ENCODE measurements around the gene TMED9. TPM values are rescaled to one million over a fixed set of nuclear protein-coding genes. Genes with fewer than 3 reads are reported as not detected.
A peak's percentile ranks its signal among the peaks of the same experiment; 100 is the strongest.

Gene TMED9
- total and polyA plus RNA-seq, 2 of the 4 experiments (the other 2 are of a cell fraction): 123 to 357 TPM

DNA sequence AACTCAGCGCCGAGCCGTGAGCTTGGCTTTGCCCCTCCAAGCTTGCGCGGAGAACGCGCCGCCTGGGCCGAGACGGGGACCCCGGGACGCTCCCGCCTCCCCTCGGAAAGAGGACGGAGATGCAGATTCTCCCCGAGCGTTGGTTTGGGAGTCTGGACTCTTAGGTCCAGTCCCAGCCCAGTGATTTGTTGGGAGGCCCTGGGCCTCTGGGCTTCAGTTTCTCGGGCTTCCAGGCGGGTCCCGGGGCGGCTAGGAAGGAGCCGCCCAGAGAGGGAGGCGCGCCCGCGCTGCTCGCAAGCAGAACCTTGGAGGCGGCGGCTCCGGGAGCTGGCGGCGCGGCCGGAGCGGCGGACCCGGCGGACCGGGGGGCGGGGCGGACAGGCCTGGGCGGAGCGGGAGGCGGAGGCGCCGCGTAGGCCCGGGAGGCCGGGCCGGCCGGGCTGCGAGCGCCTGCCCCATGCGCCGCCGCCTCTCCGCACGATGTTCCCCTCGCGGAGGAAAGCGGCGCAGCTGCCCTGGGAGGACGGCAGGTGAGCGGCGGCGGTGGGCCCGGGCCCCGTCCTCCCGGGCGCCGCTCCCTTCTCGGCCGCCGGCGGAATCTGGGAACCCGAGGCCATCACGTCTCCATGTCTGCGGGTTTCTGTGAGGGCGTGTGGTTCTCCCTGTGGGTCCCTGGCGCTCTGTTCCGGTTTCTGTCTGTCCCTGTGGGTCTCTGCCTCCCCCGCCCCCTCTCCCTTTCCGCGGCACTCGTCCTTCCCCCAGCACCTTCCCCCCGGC is 7.9 kb downstream of the TMED9 start, which contains the start of gene B4GALT7:
B4GALT7 (plus strand) TSS at position 402 of the 777 bp plus-strand sequence; CDS start at position 481, 79 bp downstream.
- 1% methylated on average over 51 of the region's 86 CpGs; no CpG with 5 or more reads in 1 of the 2 experiments for WGBS, 2 experiments (ENCODE audit: extremely low coverage in 2 of 2, insufficient read length in 1 of 2)
- peak within 1 kb of the TSS; percentile 97 for H3K4me2 ChIP-seq (ENCODE audit: low read depth, low read length)
- peak; percentile 88; the same call in 1 of the 2 replicates for TF ChIP-seq MAZ (IDR thresholded peaks at IDR 0.05; ENCODE audit: borderline replicate concordance, low read depth, low read length)
- no peak for TF ChIP-seq RCOR1 (IDR thresholded peaks at IDR 0.05; ENCODE audit: insufficient replicate concordance, low read length)
- TF ChIP-seq MXI1 (IDR thresholded peaks at IDR 0.05; ENCODE audit: borderline replicate concordance, low read depth, low read length): peak; percentile 78; the same call in 1 of the 2 replicates
- TF ChIP-seq POLR2A (IDR thresholded peaks at IDR 0.05; ENCODE audit: low read depth, low read length): peak; percentile 86
- no peak for TF ChIP-seq NFE2L2 (IDR thresholded peaks at IDR 0.05; ENCODE audit: low read depth, low read length)
- no peak for TF ChIP-seq SMC3 (IDR thresholded peaks at IDR 0.05; ENCODE audit: low read depth, low read length)
- DNase-seq (peak; percentile 69), ATAC-seq (ENCODE audit: low read depth) (peak; percentile 97)
- H3K18ac ChIP-seq (ENCODE audit: low read depth, low read length): peak within 1 kb of the TSS; percentile 26
- dilution Hi-C loops (cut with HindIII; ENCODE audit: low sequenced_read_pairs, unreplicated experiment) (no loop called here), in situ Hi-C loops (cut with MboI; ENCODE audit: low sequenced_read_pairs) (loop anchor here (10.0 to 25.0 kb wide), 2 partner anchors 462 to 555 kb away; partner anchors contain the start of gene NHP2), intact Hi-C loops (cut with micrococcal nuclease) (loop anchor here (2.0 to 10.0 kb wide), 2 partner anchors 53 to 565 kb away; no protein-coding TSS in a partner anchor)
- peak within 1 kb of the TSS; percentile 92 for H3K9ac ChIP-seq (ENCODE audit: low read depth, low read length)
- no peaks in the 10 kb centered on the region for H3K9me3 ChIP-seq (ENCODE audit: control insufficient read depth, insufficient read depth, low read length)
- peak within 1 kb of the TSS; percentile 85 for H2AK5ac ChIP-seq (ENCODE audit: low read depth, low read length)
- H3K4me1 ChIP-seq (ENCODE audit: control insufficient read depth, insufficient read depth, low read length): peaks cover 3% of the 10 kb centered on the region
- CTCF ChIA-PET: interaction anchor here (1.3 kb wide), 1 partner anchor 54 kb away, joined by 3 read pairs; no protein-coding TSS in a partner anchor
- H4K91ac ChIP-seq (ENCODE audit: insufficient read depth, low read depth, low read length): peak within 1 kb of the TSS; percentile 72
- peak within 1 kb of the TSS; percentile 53 to 97 for H4K8ac ChIP-seq (ENCODE audit: low read depth in 2 of 2, low read length in 2 of 2)
- H2AK9ac ChIP-seq (replicated peaks; ENCODE audit: low read depth, low read length, poor library complexity): peak within 1 kb of the TSS; percentile 96
- H2AFZ ChIP-seq (replicated peaks; ENCODE audit: low read length, poor library complexity): peak within 1 kb of the TSS; percentile 100
- H2BK15ac ChIP-seq (ENCODE audit: low read depth, low read length): peak within 1 kb of the TSS; percentile 8; the same call in 1 of the 3 replicates
- H3K36me3 ChIP-seq (ENCODE audit: control insufficient read depth, insufficient read depth, low read length): peaks cover 19% of the 10 kb centered on the region
- H4K5ac ChIP-seq (ENCODE audit: low read depth, low read length): peak within 1 kb of the TSS; percentile 50
- peak within 1 kb of the TSS; percentile 88 for H3K4me3 ChIP-seq (ENCODE audit: insufficient read depth, low read depth, low read length)
- H3K56ac ChIP-seq (ENCODE audit: extremely low read depth, insufficient read depth, low read length): peak within 1 kb of the TSS; percentile 64
- H3K27me3 ChIP-seq (ENCODE audit: control insufficient read depth, insufficient read depth, low read length): no peaks in the 10 kb centered on the region
- peak within 1 kb of the TSS; percentile 81 for H3K23ac ChIP-seq (ENCODE audit: low read depth, low read length)
- H2BK5ac ChIP-seq (ENCODE audit: low read depth, low read length, poor library complexity, severe bottlenecking): peak within 1 kb of the TSS; percentile 73
- H2BK120ac ChIP-seq (ENCODE audit: low read depth, low read length): peak within 1 kb of the TSS; percentile 82
- H2BK20ac ChIP-seq (ENCODE audit: low read depth, low read length): no peak within 1 kb of the TSS
- H4K20me1 ChIP-seq (ENCODE audit: insufficient read depth, low read length): no peaks in the 10 kb centered on the region
- peak within 1 kb of the TSS; percentile 78 for H3K27ac ChIP-seq (ENCODE audit: insufficient read depth, low read length)
- no TSS peak for BruUV-seq (replicated peaks)
- POLR2A ChIA-PET (ENCODE audit: unreplicated experiment): interaction anchor here (0.5 to 0.8 kb wide), 2 partner anchors 54 to 73 kb away, joined by 3 to 4 read pairs; no protein-coding TSS in a partner anchor
- peaks cover 11 to 43% of the 10 kb centered on the region in 2 experiments for H3K79me1 ChIP-seq (ENCODE audit: low read depth in 1 of 2, low read length in 2 of 2)
- 0 out of 2 replicates have a peak, but pooled peaks cover 3% of the 10 kb centered on the region for H3K9me1 ChIP-seq (ENCODE audit: insufficient read depth, low read length)
- peak within 1 kb of the TSS; percentile 79 for H3K4ac ChIP-seq (ENCODE audit: low read depth, low read length)
- peak within 1 kb of the TSS; percentile 96 for H3K14ac ChIP-seq (replicated peaks; ENCODE audit: low read depth, low read length)
